GM19023 (cell line): ENCODE data around the gene ATP8B4.

Experiments
- ATAC-seq: cut with Tn5 transposase; IDR thresholded peaks from one replicate; pipeline ENCODE4 v1.9.1; 2021; ENCODE audit warnings: mild to moderate bottlenecking, moderate library complexity; ENCODE audit not compliant: unreplicated experiment

ATP8B4 gene

DNA sequence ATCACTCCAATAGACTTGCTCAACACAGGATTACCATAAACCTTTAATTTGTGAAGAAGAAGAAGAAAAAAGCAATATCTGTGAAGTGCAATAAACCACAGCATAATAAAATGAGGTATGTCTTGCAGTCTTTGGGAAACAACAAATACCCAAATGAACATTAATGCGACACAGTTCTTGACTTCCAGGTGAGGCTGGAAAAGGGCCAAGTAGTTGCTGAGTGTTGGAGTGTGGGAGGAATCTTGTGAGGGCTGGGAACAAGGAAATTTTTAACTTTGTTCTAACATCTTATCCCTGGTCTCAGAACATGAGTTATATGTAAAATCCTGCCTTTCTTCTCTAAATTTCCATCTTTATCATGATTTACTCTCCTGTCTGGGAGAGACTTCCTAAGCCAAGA, 291.7 kb downstream of the ATP8B4 start:
- ATAC-seq: no peak

DNA sequence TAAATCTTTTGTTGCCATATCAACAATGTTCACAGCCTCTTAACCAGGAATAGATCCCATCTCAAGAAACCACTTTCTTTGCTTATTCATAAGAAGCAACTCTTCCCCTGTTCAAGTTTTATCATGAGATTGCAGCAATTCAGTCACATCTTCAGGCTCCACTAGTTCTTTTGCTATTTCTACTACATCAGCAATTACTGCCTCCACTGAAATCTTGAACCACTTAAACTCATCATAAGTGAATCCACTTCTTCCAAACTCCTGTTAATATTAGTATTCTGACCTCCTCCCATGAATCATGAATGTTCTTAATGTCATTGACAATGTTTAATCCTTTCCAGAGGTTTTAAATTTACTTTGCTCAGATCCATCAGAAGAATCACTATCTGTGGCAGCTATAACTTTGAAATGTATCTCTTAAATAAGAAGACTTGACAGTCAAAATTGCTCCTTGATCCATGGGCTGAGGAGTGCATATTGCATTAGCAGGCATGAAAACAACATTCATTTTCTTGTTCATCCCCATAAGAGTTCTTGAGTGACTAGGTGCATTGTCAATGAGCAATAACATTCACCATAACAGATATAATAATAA, 292.3 kb downstream of the ATP8B4 start:
- ATAC-seq: no peak

DNA sequence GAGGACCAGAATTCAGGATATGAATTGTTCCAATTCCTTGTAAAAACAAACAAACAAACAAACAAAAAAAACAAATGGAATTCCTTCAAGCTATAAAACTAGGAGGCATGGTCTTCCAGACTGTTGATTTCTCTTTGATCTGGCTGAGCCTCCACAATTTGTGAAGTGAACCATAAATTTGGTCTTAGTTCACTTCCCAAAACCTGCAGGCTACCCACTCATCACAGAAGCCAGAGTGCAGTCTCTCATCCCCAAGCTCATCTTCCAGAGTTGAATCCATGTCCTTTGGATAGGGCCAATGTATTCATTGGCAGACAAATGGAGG, 294.3 kb downstream of the ATP8B4 start:
- no peak for ATAC-seq

DNA sequence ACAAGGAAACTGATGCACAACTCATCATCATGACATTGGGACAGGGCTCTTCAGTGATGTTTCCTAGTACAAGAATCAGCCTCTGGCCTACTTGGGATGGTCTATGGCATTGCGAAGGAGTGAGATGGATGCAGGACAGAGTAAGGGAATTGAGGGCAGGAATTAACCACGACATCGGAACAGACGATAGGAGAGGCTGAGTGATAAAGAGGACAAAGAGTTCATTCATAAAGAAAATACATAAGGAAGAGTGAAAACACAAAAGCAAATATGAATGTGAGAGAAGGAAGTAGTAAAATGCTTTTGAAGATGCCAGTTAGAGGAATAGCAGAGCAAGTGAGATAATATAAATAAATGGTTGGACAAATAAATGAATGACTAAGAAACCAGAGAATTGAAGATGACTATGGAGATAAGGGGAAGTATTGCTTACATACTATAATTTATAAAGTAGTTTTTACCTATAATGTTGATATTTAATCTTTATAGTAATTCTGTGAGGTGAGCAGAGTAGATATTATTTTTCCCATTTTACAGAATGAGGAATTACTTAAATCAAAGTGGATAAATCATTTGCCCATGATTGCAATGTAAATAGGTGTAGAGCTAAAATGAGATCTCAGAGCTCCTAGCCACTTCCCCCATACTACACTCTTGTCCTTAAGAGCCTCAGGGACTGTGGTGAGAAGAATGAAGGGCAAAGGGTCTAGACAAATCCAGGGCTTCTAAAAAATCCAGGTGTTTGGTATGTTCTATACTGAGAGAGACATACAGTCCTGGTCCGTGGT, 294.9 kb downstream of the ATP8B4 start:
- no peak for ATAC-seq

DNA sequence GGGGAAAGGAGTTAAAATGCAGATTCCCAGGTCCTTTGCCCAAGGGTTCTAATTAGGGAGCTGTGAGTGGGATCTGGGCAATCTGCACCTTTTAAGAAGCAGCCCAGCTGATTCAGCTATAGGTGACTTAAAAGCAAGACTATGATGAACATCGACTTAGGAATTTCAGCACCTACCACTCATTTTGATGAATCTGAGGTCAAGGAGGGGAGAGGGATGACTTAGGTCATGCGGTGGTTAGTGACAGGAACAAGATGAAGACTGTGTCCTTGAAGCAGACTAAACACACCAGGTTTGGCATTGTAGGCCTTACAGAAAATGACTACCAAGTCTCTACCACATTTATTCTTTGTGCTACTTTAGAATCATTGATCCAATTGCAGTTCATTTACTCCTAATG, 301.9 kb downstream of the ATP8B4 start:
- no peak for ATAC-seq

DNA sequence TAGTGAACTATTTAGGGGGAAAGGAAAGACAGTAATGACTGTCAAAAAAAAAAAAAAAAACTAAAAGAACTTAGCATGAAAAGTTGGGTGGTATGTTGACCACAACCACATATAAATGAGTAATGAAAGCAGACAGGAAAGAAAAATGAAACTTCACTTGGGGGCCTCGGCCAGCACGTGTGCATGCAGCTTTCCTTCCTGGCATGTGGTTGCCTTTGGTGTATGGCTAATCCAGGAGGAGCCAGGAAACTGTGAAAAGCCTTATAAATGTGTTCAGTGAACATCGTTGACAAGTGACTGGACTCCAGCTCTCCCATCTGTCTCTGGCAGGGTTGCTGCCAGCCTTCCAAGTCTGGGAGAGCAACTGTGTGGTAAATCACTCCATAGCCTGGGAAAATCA, 303.1 kb downstream of the ATP8B4 start:
- peak; percentile 66 for ATAC-seq

DNA sequence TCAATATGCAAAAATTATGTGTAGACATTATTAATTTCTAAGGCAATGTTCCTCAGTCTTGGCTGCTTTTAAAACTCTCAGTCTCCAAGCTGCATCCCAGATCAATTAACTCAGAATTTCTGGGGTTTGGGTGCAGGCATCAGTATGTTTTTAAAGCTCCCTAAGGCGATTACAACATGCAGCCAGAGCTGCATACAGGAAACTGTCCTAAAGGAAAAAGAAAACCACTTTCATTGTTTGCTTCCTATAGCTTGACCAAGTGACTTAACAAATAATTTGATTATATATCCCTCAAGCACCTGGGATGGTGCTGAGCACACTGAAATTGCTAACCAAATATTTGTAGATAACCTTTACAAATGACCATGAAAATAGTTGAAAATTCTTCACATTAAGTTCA, 303.5 kb downstream of the ATP8B4 start:
- ATAC-seq: no peak

DNA sequence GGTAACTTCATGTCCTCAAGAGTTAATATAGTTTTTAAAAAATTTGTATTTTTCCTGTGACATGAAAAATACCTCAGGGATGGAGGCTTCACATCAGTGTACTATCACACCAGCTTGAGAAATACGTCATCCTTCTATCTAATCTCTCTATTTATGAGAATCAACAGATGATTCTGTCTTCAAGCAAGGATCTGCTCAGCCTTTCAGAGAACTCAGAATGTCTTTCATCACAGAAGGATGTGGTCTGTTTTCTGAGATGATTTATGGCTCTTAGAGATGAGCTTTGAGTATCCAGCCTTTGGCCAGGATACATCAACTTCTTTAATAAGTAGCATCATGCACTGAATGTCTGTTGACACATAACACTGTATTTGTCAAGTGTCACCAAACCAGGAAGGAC, 304.3 kb downstream of the ATP8B4 start:
- ATAC-seq: no peak

DNA sequence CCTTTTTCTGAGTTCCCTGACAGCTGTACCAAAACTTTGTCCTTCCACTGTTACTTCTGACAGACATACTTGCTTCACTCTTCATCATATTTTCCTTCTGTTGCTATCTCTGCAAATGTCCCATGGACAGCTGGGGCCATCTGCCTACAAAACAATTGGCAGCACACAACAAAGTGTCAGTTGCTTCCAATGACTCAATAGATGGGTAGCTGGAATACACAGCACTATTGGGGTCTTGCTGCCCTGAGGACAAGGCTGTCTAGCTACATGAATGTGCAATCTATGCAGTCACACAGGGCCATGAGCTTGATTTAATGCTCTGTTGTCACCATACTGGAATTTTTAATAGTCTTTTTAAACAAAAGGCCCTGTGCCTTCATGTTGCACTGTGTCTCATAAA, 305.4 kb downstream of the ATP8B4 start:
- no peak for ATAC-seq

DNA sequence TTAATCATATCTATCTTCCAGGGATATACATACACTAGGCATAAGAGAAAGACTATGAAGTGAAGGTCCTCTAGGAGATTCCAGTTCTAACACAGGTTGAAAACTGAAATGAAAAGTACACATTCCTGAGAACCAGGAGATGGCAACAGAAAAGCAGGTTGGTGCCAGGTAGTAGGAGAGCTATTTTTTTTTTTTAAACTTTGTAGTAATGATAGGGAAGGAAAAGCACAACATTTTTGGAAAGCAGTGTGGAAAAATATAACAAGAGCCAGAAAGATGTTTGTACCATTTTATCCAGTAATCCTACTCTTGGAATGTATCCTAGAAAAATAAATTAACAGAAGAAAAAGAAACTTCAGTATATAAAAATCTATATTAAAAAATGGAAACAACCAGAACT, 308.3 kb downstream of the ATP8B4 start:
- no peak for ATAC-seq

DNA sequence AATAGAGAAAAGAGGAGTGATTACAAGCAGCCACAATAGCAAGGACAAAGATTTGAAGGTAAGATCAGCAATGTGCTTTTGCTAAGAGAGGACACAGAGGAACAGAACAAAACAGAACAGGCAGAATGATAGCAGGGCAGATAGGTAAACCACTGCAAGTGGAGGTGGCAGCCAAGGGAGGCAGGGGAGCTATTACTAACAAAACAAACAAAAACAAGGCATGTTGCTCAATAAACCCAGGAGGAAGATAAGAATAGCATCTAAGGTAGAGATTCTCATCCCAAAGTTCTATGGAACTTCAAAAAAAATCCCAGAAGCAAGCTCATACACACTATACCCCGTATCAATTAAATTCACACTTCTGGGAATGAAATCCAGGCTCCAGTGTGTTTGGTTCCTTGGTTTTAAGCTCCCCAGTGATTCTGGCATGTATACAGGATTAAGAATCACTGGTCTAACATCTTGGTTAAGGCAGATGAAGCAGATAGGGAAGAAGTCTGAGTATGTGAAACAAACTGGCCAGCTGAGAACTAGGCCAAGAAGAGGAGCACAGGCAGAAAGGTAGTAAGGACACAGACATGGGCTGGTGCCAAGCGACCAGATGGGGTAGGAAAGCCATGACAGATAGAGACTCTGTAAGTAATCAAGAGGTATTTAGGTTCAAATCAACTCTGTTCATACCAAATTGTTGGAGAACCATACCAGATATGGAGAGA, 309.0 kb downstream of the ATP8B4 start:
- ATAC-seq: no peak

DNA sequence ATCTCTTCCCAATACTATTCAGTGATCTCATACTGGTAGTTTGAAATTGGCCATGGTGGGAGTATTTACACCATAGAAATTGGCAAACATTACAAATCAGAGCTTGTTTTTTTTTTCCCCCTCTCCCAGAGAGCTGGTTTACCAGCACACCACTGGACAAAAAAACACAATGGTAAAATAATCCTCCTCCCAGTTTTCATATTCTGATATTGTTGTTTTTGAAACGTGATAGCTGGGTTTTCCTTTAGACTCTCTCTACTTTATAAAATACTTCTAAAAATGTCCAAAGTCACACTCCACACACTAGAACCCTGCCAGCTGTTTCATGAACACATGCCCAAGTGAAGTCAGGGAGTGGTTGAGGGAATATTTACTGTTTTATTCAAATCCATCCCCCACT, 310.7 kb downstream of the ATP8B4 start:
- no peak for ATAC-seq
